Mesenchymal stem cell (in vitro differentiated cells and primary cell): ENCODE data around the gene DPF3.

Experiments
- DNase-seq: peaks from one replicate; pipeline ENCODE4 v3.0.0-alpha.2; 2013
- H2AFZ ChIP-seq: one replicate; pipeline ENCODE4 v1.6.1; 2013; ENCODE audit warnings: low read depth, mild to moderate bottlenecking, control low read depth, inconsistent platforms, low read length, moderate library complexity
- H2AK5ac ChIP-seq: 2 replicates; pipeline ENCODE4 v1.6.1; 2013; ENCODE audit warnings: low read length, moderate library complexity, mild to moderate bottlenecking, inconsistent platforms; ENCODE audit not compliant: severe bottlenecking
- H2BK120ac ChIP-seq: one replicate; pipeline ENCODE4 v1.6.1; 2013; ENCODE audit warnings: low read depth, mild to moderate bottlenecking, inconsistent platforms, low read length, moderate library complexity
- H2BK12ac ChIP-seq, 2 experiments: one replicate each; pipeline ENCODE4 v1.6.1; 2013; ENCODE audit warnings: inconsistent platforms in 2 of 2, low read length in 2 of 2, mild to moderate bottlenecking in 2 of 2, moderate library complexity in 2 of 2, control low read depth in 1 of 2
- H2BK15ac ChIP-seq: one replicate; pipeline ENCODE4 v1.6.1; 2013; ENCODE audit warnings: mild to moderate bottlenecking, low read depth, inconsistent platforms; ENCODE audit not compliant: poor library complexity, severe bottlenecking
- H2BK5ac ChIP-seq: 2 replicates; pipeline ENCODE4 v1.6.1; 2013; ENCODE audit warnings: low read depth, mild to moderate bottlenecking, low read length, control low read depth, inconsistent platforms; ENCODE audit not compliant: poor library complexity, severe bottlenecking
- H3K14ac ChIP-seq, 2 experiments: one replicate each; pipeline ENCODE4 v1.6.1; 2013; ENCODE audit warnings: inconsistent platforms in 2 of 2, low read length in 2 of 2, control low read depth in 1 of 2, mild to moderate bottlenecking in 1 of 2, moderate library complexity in 1 of 2
- H3K18ac ChIP-seq, 2 experiments: one replicate each; pipeline ENCODE4 v1.6.1; 2013; ENCODE audit warnings: inconsistent platforms in 2 of 2, low read length in 2 of 2, control low read depth in 1 of 2, low read depth in 1 of 2, mild to moderate bottlenecking in 1 of 2
- H3K23ac ChIP-seq, 2 experiments: one replicate each; pipeline ENCODE4 v1.6.1; 2013; ENCODE audit warnings: inconsistent platforms in 2 of 2, low read length in 2 of 2, mild to moderate bottlenecking in 2 of 2, moderate library complexity in 2 of 2, control low read depth in 1 of 2
- H3K27ac ChIP-seq: 2 replicates; pipeline ENCODE4 v1.5.1; 2013; ENCODE audit warnings: mild to moderate bottlenecking, moderate library complexity, low read length, control low read depth, inconsistent platforms; ENCODE audit not compliant: poor library complexity, severe bottlenecking
- H3K27me3 ChIP-seq, 2 experiments: 2 replicates each; pipeline versions ENCODE4 v1.6.1 to v1.7.0; 2013; ENCODE audit warnings: low read length in 2 of 2, mild to moderate bottlenecking in 2 of 2, moderate library complexity in 2 of 2, control low read depth in 1 of 2, inconsistent platforms in 1 of 2; ENCODE audit not compliant: control insufficient read depth in 1 of 2, insufficient read depth in 1 of 2
- H3K36me3 ChIP-seq, 2 experiments: 2 replicates each; pipeline versions ENCODE4 v1.6.1 to v1.7.0; 2013; ENCODE audit warnings: low read length in 2 of 2, control low read depth in 1 of 2, inconsistent platforms in 1 of 2, low read depth in 1 of 2, mild to moderate bottlenecking in 1 of 2; ENCODE audit not compliant: insufficient read depth in 2 of 2, control insufficient read depth in 1 of 2
- H3K4ac ChIP-seq, 2 experiments: one replicate each; pipeline ENCODE4 v1.6.1; 2013; ENCODE audit warnings: inconsistent platforms in 2 of 2, low read length in 2 of 2, mild to moderate bottlenecking in 2 of 2, moderate library complexity in 2 of 2, control low read depth in 1 of 2, low read depth in 1 of 2
- H3K4me1 ChIP-seq: 2 replicates; pipeline ENCODE4 v1.6.1; 2013; ENCODE audit warnings: low read depth, low read length, control low read depth; ENCODE audit not compliant: control insufficient read depth, insufficient read depth
- H3K4me2 ChIP-seq: 2 replicates; pipeline ENCODE4 v1.6.1; 2013; ENCODE audit warnings: low read length, mild to moderate bottlenecking, inconsistent platforms; ENCODE audit not compliant: poor library complexity, severe bottlenecking
- H3K4me3 ChIP-seq, 2 experiments: 2 replicates each; pipeline versions ENCODE4 v1.5.1 to v1.7.0; 2013; ENCODE audit warnings: low read length in 2 of 2, mild to moderate bottlenecking in 2 of 2, control low read depth in 1 of 2, low read depth in 1 of 2; ENCODE audit not compliant: insufficient read depth in 1 of 2
- H3K79me1 ChIP-seq: replicated peaks from 2 replicates; pipeline ENCODE4 v1.6.1; 2013; ENCODE audit warnings: mild to moderate bottlenecking, control low read depth, low read length, inconsistent platforms; ENCODE audit not compliant: poor library complexity, severe bottlenecking
- H3K9ac ChIP-seq: 2 replicates; pipeline ENCODE4 v1.7.0; 2013; ENCODE audit warnings: mild to moderate bottlenecking, low read length, moderate library complexity
- H3K9me3 ChIP-seq: 2 replicates; pipeline ENCODE4 v1.7.0; 2013; ENCODE audit warnings: mild to moderate bottlenecking, low read length; ENCODE audit not compliant: control insufficient read depth
- H4K8ac ChIP-seq: one replicate; pipeline ENCODE4 v1.6.1; 2013; ENCODE audit warnings: inconsistent platforms, mild to moderate bottlenecking, low read length, moderate library complexity
- H4K91ac ChIP-seq: one replicate; pipeline ENCODE4 v1.6.1; 2013; ENCODE audit warnings: mild to moderate bottlenecking, low read length, inconsistent platforms
- WGBS: methylation state at CpG from one replicate; pipeline ENCODE4 v1.1.7; 2013; ENCODE audit warnings: mixed read lengths; 5-methylcytosine and 5-hydroxymethylcytosine counted together

DPF3 gene

GRCh38 chr14:72651081-72651480 lies 242.8 kb downstream of the DPF3 start:
- H2BK5ac ChIP-seq: no peak overlapping the region
- H3K4me1 ChIP-seq: peaks cover 29% of the 10 kb centered on the region
- no peak overlapping the region for H3K23ac ChIP-seq
- H3K4ac ChIP-seq: peak overlapping the region; percentile 47 to 57
- H3K79me1 ChIP-seq: no peaks in the 10 kb centered on the region
- H2AFZ ChIP-seq: no peak overlapping the region
- peak overlapping the region in 1 of 2 experiments; percentile 40 for H2BK12ac ChIP-seq
- H3K14ac ChIP-seq: peak overlapping the region in 1 of 2 experiments; percentile 68
- 47% methylated on average over 6 of the region's 6 CpGs for WGBS
- peak overlapping the region; percentile 79 for H2BK15ac ChIP-seq
- H3K4me2 ChIP-seq: no peak overlapping the region
- H3K27ac ChIP-seq: peak overlapping the region; percentile 60
- no peak overlapping the region for H4K8ac ChIP-seq
- H3K36me3 ChIP-seq: no peaks in the 10 kb centered on the region
- no peaks in the 10 kb centered on the region for H3K9me3 ChIP-seq
- H2AK5ac ChIP-seq: peak overlapping the region; percentile 78
- H3K18ac ChIP-seq: peak overlapping the region; percentile 16 to 54
- no peak overlapping the region for H3K9ac ChIP-seq
- no peaks in the 10 kb centered on the region for H3K27me3 ChIP-seq
- H3K4me3 ChIP-seq: no peak overlapping the region
- DNase-seq: peak; percentile 13
- H2BK120ac ChIP-seq: no peak overlapping the region
- no peak overlapping the region for H4K91ac ChIP-seq

GRCh38 chr14:72649603-72650227 lies 244.2 kb downstream of the DPF3 start:
- Histone ChIP-seq H3K79me1 (peaks cover 2% of the 10 kb centered on the region), H4K8ac (peak overlapping the region; percentile 45), H2BK120ac (no peak overlapping the region), H2AFZ (no peak overlapping the region), H3K4me1 (peaks cover 29% of the 10 kb centered on the region), H3K18ac (peak overlapping the region in 1 of 2 experiments; percentile 67), H3K4me2 (no peak overlapping the region), H3K4ac (peak overlapping the region in 1 of 2 experiments; percentile 15), H3K14ac (peak overlapping the region in 1 of 2 experiments; percentile 86), H3K23ac (no peak overlapping the region), H2BK12ac (peak overlapping the region in 1 of 2 experiments; percentile 87), H3K4me3 (no peak overlapping the region), H3K27ac (no peak overlapping the region), H2BK15ac (peak overlapping the region; percentile 6), H3K36me3 (no peaks in the 10 kb centered on the region), H3K9me3 (no peaks in the 10 kb centered on the region), H4K91ac (no peak overlapping the region), H2AK5ac (peak overlapping the region; percentile 78), H2BK5ac (no peak overlapping the region), H3K27me3 (no peaks in the 10 kb centered on the region), H3K9ac (no peak overlapping the region)
- DNase-seq: no peak
- 89% methylated on average over 9 of the region's 10 CpGs for WGBS

GRCh38 chr14:72647782-72648181 lies 246.1 kb downstream of the DPF3 start:
- H2BK15ac ChIP-seq: no peak overlapping the region
- H3K4ac ChIP-seq: no peak overlapping the region
- H2BK120ac ChIP-seq: no peak overlapping the region
- H3K27ac ChIP-seq: no peak overlapping the region
- no peak overlapping the region for H3K4me3 ChIP-seq
- H3K23ac ChIP-seq: no peak overlapping the region
- H3K9ac ChIP-seq: no peak overlapping the region
- H2AFZ ChIP-seq: no peak overlapping the region
- no peak overlapping the region for H3K4me2 ChIP-seq
- peak overlapping the region in 1 of 2 experiments; percentile 71 for H2BK12ac ChIP-seq
- H4K8ac ChIP-seq: no peak overlapping the region
- H2AK5ac ChIP-seq: peak overlapping the region; percentile 4
- H4K91ac ChIP-seq: no peak overlapping the region
- H3K14ac ChIP-seq: no peak overlapping the region
- H3K9me3 ChIP-seq: no peaks in the 10 kb centered on the region
- WGBS: 97% methylated on average over 9 of the region's 9 CpGs
- H3K27me3 ChIP-seq: no peaks in the 10 kb centered on the region
- H3K79me1 ChIP-seq: peaks cover 2% of the 10 kb centered on the region
- no peaks in the 10 kb centered on the region for H3K36me3 ChIP-seq
- no peak overlapping the region for H3K18ac ChIP-seq
- H2BK5ac ChIP-seq: no peak overlapping the region
- DNase-seq: no peak
- H3K4me1 ChIP-seq: peaks cover 33% of the 10 kb centered on the region

GRCh38 chr14:72646861-72647528 lies 246.9 kb downstream of the DPF3 start:
- DNase-seq: peak; percentile 4
- 87% methylated on average over 5 of the region's 7 CpGs for WGBS
- H3K9ac ChIP-seq: no peak overlapping the region
- H2BK120ac ChIP-seq: no peak overlapping the region
- H3K14ac ChIP-seq: no peak overlapping the region
- H2BK12ac ChIP-seq: no peak overlapping the region
- H2AFZ ChIP-seq: no peak overlapping the region
- H4K91ac ChIP-seq: no peak overlapping the region
- H3K36me3 ChIP-seq: no peaks in the 10 kb centered on the region
- H3K79me1 ChIP-seq: peaks cover 3% of the 10 kb centered on the region
- peak overlapping the region; percentile 57 for H2AK5ac ChIP-seq
- no peak overlapping the region for H2BK5ac ChIP-seq
- H3K9me3 ChIP-seq: peaks cover 3% of the 10 kb centered on the region
- H3K4me1 ChIP-seq: peaks cover 28% of the 10 kb centered on the region
- H3K23ac ChIP-seq: no peak overlapping the region
- no peak overlapping the region for H4K8ac ChIP-seq
- H3K27me3 ChIP-seq: no peaks in the 10 kb centered on the region
- no peak overlapping the region for H3K18ac ChIP-seq
- no peak overlapping the region for H3K4ac ChIP-seq
- H3K4me3 ChIP-seq: no peak overlapping the region
- H2BK15ac ChIP-seq: no peak overlapping the region
- H3K27ac ChIP-seq: no peak overlapping the region
- H3K4me2 ChIP-seq: no peak overlapping the region
